IMR-90 (cell line): ENCODE data around the gene MMD. TPM values are rescaled to one million over a fixed set of nuclear protein-coding genes. Genes with fewer than 3 reads are reported as not detected.

ENCODE experiments used
- ATAC-seq: fragments of 200-7000 bp; cut with Tn5 transposase; 2 replicates; pipeline ENCODE4 v1.9.1; 2020; ENCODE audit warnings: low read depth, mild to moderate bottlenecking, moderate library complexity
- BruUV-seq: library from RNA; stranded (reverse); fragments of 400-500 nt; replicated peaks from 2 replicates; lab custom pipeline; 2021; lab: Mats Ljungman, UMichigan
- CTCF ChIA-PET: fragments of 300-600 bp; formaldehyde crosslinking; extraction: SDS; loops from one replicate; lab custom pipeline; 2021; ENCODE audit warnings: antibody characterized with exemption; lab: Yijun Ruan, JAX
- POLR2A ChIA-PET: fragments of 300-600 bp; sonication (Branson Sonifier 250); formaldehyde crosslinking; loops from one replicate; lab custom pipeline; 2022; ENCODE audit warnings: antibody characterized with exemption; ENCODE audit not compliant: unreplicated experiment; lab: Charles Lee
- DNase-seq: peaks from one replicate; pipeline ENCODE4 v3.0.0; 2013
- H2AFZ ChIP-seq: replicated peaks from 2 replicates; pipeline ENCODE3; 2013; ENCODE audit warnings: low read length, mild to moderate bottlenecking; ENCODE audit not compliant: poor library complexity
- H2AK5ac ChIP-seq: 2 replicates; pipeline ENCODE4 v1.6.1; 2013; ENCODE audit warnings: low read depth, low read length, inconsistent platforms
- H2AK9ac ChIP-seq: replicated peaks from 2 replicates; pipeline ENCODE3; 2013; ENCODE audit warnings: mild to moderate bottlenecking, low read depth, low read length, moderate library complexity; ENCODE audit not compliant: poor library complexity
- H2BK120ac ChIP-seq: 2 replicates; pipeline ENCODE4 v1.6.1; 2013; ENCODE audit warnings: low read depth, low read length, inconsistent platforms
- H2BK15ac ChIP-seq: 3 replicates; pipeline ENCODE4 v1.6.1; 2013; ENCODE audit warnings: low read depth, low read length, inconsistent platforms
- H2BK20ac ChIP-seq: 2 replicates; pipeline ENCODE4 v1.6.1; 2013; ENCODE audit warnings: low read depth, mild to moderate bottlenecking, inconsistent platforms, low read length, moderate library complexity
- H2BK5ac ChIP-seq: 2 replicates; pipeline ENCODE4 v1.6.1; 2013; ENCODE audit warnings: mild to moderate bottlenecking, low read depth, low read length, inconsistent platforms; ENCODE audit not compliant: poor library complexity, severe bottlenecking
- H3K14ac ChIP-seq: replicated peaks from 2 replicates; pipeline ENCODE4 v1.6.1; 2013; ENCODE audit warnings: low read depth, low read length, inconsistent platforms
- H3K18ac ChIP-seq: 2 replicates; pipeline ENCODE4 v1.6.1; 2013; ENCODE audit warnings: low read depth, low read length, control low read depth
- H3K23ac ChIP-seq: 2 replicates; pipeline ENCODE4 v1.6.1; 2013; ENCODE audit warnings: low read depth, low read length, inconsistent platforms
- H3K27ac ChIP-seq: 2 replicates; pipeline ENCODE4 v1.5.1; 2013; ENCODE audit warnings: mild to moderate bottlenecking, control low read depth, low read length; ENCODE audit not compliant: insufficient read depth
- H3K27me3 ChIP-seq: 2 replicates; pipeline ENCODE4 v1.6.1; 2013; ENCODE audit warnings: low read length; ENCODE audit not compliant: control insufficient read depth, insufficient read depth
- H3K36me3 ChIP-seq: 2 replicates; pipeline ENCODE4 v1.6.1; 2013; ENCODE audit warnings: low read length, mixed read lengths; ENCODE audit not compliant: control insufficient read depth, insufficient read depth
- H3K4ac ChIP-seq: 2 replicates; pipeline ENCODE4 v1.6.1; 2013; ENCODE audit warnings: low read depth, low read length, inconsistent platforms
- H3K4me1 ChIP-seq: 2 replicates; pipeline ENCODE4 v1.6.1; 2013; ENCODE audit warnings: low read length, mixed read lengths; ENCODE audit not compliant: control insufficient read depth, insufficient read depth
- H3K4me2 ChIP-seq: 2 replicates; pipeline ENCODE4 v1.6.1; 2013; ENCODE audit warnings: low read depth, mild to moderate bottlenecking, control low read depth, low read length, moderate library complexity
- H3K4me3 ChIP-seq: 2 replicates; pipeline ENCODE4 v1.5.1; 2013; ENCODE audit warnings: low read depth, mild to moderate bottlenecking, control low read depth, low read length, moderate library complexity; ENCODE audit not compliant: insufficient read depth
- H3K56ac ChIP-seq: 2 replicates; pipeline ENCODE4 v1.6.1; 2013; ENCODE audit warnings: low read length, inconsistent platforms; ENCODE audit not compliant: insufficient read depth; ENCODE audit errors: extremely low read depth
- H3K79me1 ChIP-seq, 2 experiments: 2 replicates each; pipeline ENCODE4 v1.6.1; 2013; ENCODE audit warnings: low read length in 2 of 2, inconsistent platforms in 1 of 2, low read depth in 1 of 2
- H3K9ac ChIP-seq: 2 replicates; pipeline ENCODE4 v1.6.1; 2013; ENCODE audit warnings: low read depth, low read length, control low read depth
- H3K9me1 ChIP-seq: 2 replicates; pipeline ENCODE4 v1.6.1; 2013; ENCODE audit warnings: low read length, inconsistent platforms; ENCODE audit not compliant: insufficient read depth
- H3K9me3 ChIP-seq: 2 replicates; pipeline ENCODE4 v1.6.1; 2013; ENCODE audit warnings: low read length; ENCODE audit not compliant: control insufficient read depth, insufficient read depth
- H4K20me1 ChIP-seq: 2 replicates; pipeline ENCODE4 v1.6.1; 2013; ENCODE audit warnings: low read length, inconsistent platforms; ENCODE audit not compliant: insufficient read depth
- H4K5ac ChIP-seq: 2 replicates; pipeline ENCODE4 v1.6.1; 2013; ENCODE audit warnings: mild to moderate bottlenecking, low read depth, low read length, control low read depth
- H4K8ac ChIP-seq, 2 experiments: 2 replicates each; pipeline ENCODE4 v1.6.1; 2013; ENCODE audit warnings: low read depth in 2 of 2, low read length in 2 of 2, control low read depth in 1 of 2, inconsistent platforms in 1 of 2
- H4K91ac ChIP-seq: 2 replicates; pipeline ENCODE4 v1.6.1; 2013; ENCODE audit warnings: low read depth, low read length, inconsistent platforms; ENCODE audit not compliant: insufficient read depth
- FOS ChIP-seq: fragments of 150-350 bp; IDR thresholded peaks from 2 replicates; pipeline ENCODE4 v1.6.1; 2016; ENCODE audit warnings: low read depth, low read length
- MAFK ChIP-seq: IDR thresholded peaks from 2 replicates; pipeline ENCODE4 v1.6.1; 2012; ENCODE audit warnings: low read depth, low read length, improper control_type of control experiment
- RCOR1 ChIP-seq: IDR thresholded peaks from 2 replicates; pipeline ENCODE4 v1.6.1; 2012; ENCODE audit warnings: mild to moderate bottlenecking, low read length, improper control_type of control experiment; ENCODE audit not compliant: insufficient replicate concordance
- SMC3 ChIP-seq: fragments of 150-350 bp; IDR thresholded peaks from 2 replicates; pipeline ENCODE4 v1.6.1; 2016; ENCODE audit warnings: low read depth, mild to moderate bottlenecking, antibody characterized with exemption, low read length, moderate library complexity
- WGBS, 2 experiments: methylation state at CpG; one replicate each; pipeline versions ENCODE4 v1.1.5 to v1.1.7; 2013; ENCODE audit warnings: missing lambda C conversion rate in 2 of 2; ENCODE audit not compliant: insufficient read length in 1 of 2; ENCODE audit errors: extremely low coverage in 2 of 2; 5-methylcytosine and 5-hydroxymethylcytosine counted together
- dilution Hi-C: fragments of 300-500 bp; cut with HindIII; formaldehyde crosslinking; loops from one replicate; pipeline ENCODE4 v1.14.3; 2018; ENCODE audit warnings: low sequenced_read_pairs; ENCODE audit not compliant: unreplicated experiment
- in situ Hi-C: fragments of 300-500 bp; cut with MboI; formaldehyde crosslinking; loops from 3 replicates; pipeline ENCODE4 v1.14.3; 2019; ENCODE audit warnings: low sequenced_read_pairs, inconsistent platforms, mixed read lengths
- intact Hi-C: fragments of 100-400 bp; cut with micrococcal nuclease; formaldehyde crosslinking; loops from 2 replicates; pipeline ENCODE4 v1.10.0; 2022
- polyA plus RNA-seq, 3 experiments: library from polyadenylated mRNA; depleted of rRNA; stranded (reverse); fragments of >200 nt; gene quantifications; 2 replicates each; pipeline ENCODE4 v1.2.3, GENCODE V29; 2012; ENCODE audit warnings: low replicate concordance in 1 of 3
- total RNA-seq: library from RNA; depleted of rRNA; stranded (reverse); fragments of >200 nt; gene quantifications from 2 replicates; pipeline ENCODE4 v1.2.3, GENCODE V29; 2012

MMD gene
- total and polyA plus RNA-seq, 2 of the 4 experiments (the other 2 are of a cell fraction), result 6.3 to 7.0 TPM

DNA sequence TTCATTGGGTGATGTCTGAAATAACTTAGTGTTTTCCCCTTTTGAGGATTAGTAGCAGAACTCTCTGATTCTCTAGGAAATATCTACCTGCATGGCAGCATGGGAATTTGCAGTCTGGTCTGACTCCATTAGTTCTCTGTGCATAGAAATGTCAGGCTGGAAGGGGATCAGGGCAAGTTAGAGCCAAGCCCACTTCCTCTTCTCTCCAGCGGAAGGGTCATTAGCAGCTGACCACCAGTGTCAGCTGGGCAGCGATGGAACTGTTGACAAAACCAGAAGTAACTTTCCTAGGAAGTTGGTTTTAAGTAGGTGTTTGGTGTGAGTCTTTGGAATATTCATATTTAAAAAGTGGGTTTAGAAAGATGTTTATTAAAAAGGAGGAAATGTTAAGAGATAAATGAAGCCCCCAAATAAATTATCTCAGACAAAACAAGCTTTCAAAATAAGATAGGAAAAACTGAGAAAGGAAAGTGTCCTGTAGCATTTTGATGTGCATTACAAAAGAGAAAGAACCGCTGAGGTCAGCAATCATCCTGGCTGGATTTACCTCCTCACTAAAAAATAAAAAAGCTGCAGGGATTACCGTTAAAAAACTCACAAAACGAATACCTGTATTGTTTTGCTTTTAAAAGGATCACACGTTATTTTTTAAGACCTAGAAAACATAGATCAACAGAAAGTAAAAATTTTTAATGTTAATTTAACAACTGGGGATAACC, 32.4 kb upstream of the MMD start:
- Histone ChIP-seq H3K56ac (no peak overlapping the region; the same call in 1 of the 2 replicates), H3K9me1 (peaks cover 19% of the 10 kb centered on the region), H3K9me3 (no peaks in the 10 kb centered on the region), H3K27ac (peak overlapping the region; percentile 56; the same call in 1 of the 2 replicates), H4K8ac (peak overlapping the region in 1 of 2 experiments; percentile 59; a peak in 2 of 4 replicates), H4K20me1 (no peaks in the 10 kb centered on the region), H3K18ac (peak overlapping the region; percentile 99), H3K4me1 (peaks cover 32% of the 10 kb centered on the region), H3K79me1 (no peaks in the 10 kb centered on the region), H3K4me2 (no peak overlapping the region), H2BK20ac (peak overlapping the region; percentile 70), H3K4ac (peak overlapping the region; percentile 81), H3K36me3 (no peaks in the 10 kb centered on the region), H3K27me3 (no peaks in the 10 kb centered on the region), H2AK5ac (peak overlapping the region; percentile 78), H2BK5ac (peak overlapping the region; percentile 63), H2AK9ac (no peak overlapping the region), H4K5ac (peak overlapping the region; percentile 93; the same call in 1 of the 2 replicates), H3K9ac (no peak overlapping the region), H4K91ac (peak overlapping the region; percentile 85), H3K4me3 (no peak overlapping the region), H2BK120ac (peak overlapping the region; percentile 60), H3K23ac (no peak overlapping the region), H3K14ac (peak overlapping the region; percentile 72), H2AFZ (peak overlapping the region; percentile 34), H2BK15ac (peak overlapping the region; percentile 91)
- no CpG with 5 or more reads among the region's 6 CpGs for WGBS, 2 experiments
- in situ Hi-C loops (no loop called here), dilution Hi-C loops (no loop called here), intact Hi-C loops (loop anchor here (2.0 kb wide), 1 partner anchor 33 kb away; the partner anchor contains the start of gene MMD)
- DNase-seq (no peak), ATAC-seq (no peak)
- CTCF ChIA-PET, result interaction anchor here (0.9 kb wide), 1 partner anchor 21 kb away, joined by 4 read pairs; no protein-coding TSS in a partner anchor
- POLR2A ChIA-PET, result no interaction called here
- TF ChIP-seq RCOR1 (no peak), SMC3 (no peak), MAFK (peak; percentile 93), FOS (no peak)
- BruUV-seq, result no TSS peak
